DOHH2 (cell line): ENCODE data around the gene OSBPL3.

Source experiments
- H3F3A ChIP-seq: fragments of 200-600 bp; sonication (generic), shearing (Covaris generic); 2 replicates; pipeline ENCODE4 v1.6.0; 2016; ENCODE audit warnings: antibody characterized with exemption, mild to moderate bottlenecking; ENCODE audit not compliant: control insufficient read depth, insufficient read depth
- H3K27ac ChIP-seq: fragments of 200-600 bp; sonication (generic); 2 replicates; pipeline ENCODE4 v1.5.1; 2014; ENCODE audit warnings: low read depth, mild to moderate bottlenecking, low read length, moderate library complexity
- H3K27me3 ChIP-seq: fragments of 200-600 bp; sonication (generic); 2 replicates; pipeline ENCODE4 v1.6.1; 2014; ENCODE audit warnings: mild to moderate bottlenecking, low read length, mixed read lengths; ENCODE audit not compliant: control insufficient read depth
- H3K36me3 ChIP-seq: fragments of 200-600 bp; sonication (generic); 2 replicates; pipeline ENCODE4 v1.6.1; 2014; ENCODE audit warnings: mild to moderate bottlenecking, low read length, moderate library complexity, mixed read lengths; ENCODE audit not compliant: control insufficient read depth
- H3K4me1 ChIP-seq: fragments of 200-600 bp; sonication (generic); 2 replicates; pipeline ENCODE4 v1.6.1; 2014; ENCODE audit warnings: mild to moderate bottlenecking, low read length, mixed read lengths; ENCODE audit not compliant: control insufficient read depth
- H3K4me2 ChIP-seq: fragments of 200-600 bp; sonication (generic); 2 replicates; pipeline ENCODE4 v1.6.0; 2014; ENCODE audit warnings: mild to moderate bottlenecking, low read length, moderate library complexity
- H3K4me3 ChIP-seq: fragments of 200-600 bp; sonication (generic); 2 replicates; pipeline ENCODE4 v1.5.1; 2014; ENCODE audit warnings: mild to moderate bottlenecking, low read length, mixed read lengths
- H3K79me2 ChIP-seq: fragments of 200-600 bp; sonication (generic); 2 replicates; pipeline ENCODE4 v1.6.1; 2014; ENCODE audit warnings: mild to moderate bottlenecking, low read length, mixed read lengths; ENCODE audit not compliant: control insufficient read depth
- H3K9me2 ChIP-seq: fragments of 200-600 bp; sonication (generic); replicated peaks from 2 replicates; pipeline ENCODE4 v1.6.1; 2014; ENCODE audit warnings: mild to moderate bottlenecking, low read length, mixed read lengths; ENCODE audit not compliant: control insufficient read depth
- H3K9me3 ChIP-seq: fragments of 200-600 bp; sonication (generic); 2 replicates; pipeline ENCODE4 v1.6.1; 2014; ENCODE audit warnings: antibody characterized with exemption, low read length, mixed read lengths; ENCODE audit not compliant: control insufficient read depth, insufficient read depth
- H4K20me1 ChIP-seq: fragments of 200-600 bp; sonication (generic); 2 replicates; pipeline ENCODE4 v1.6.0; 2014; ENCODE audit warnings: low read depth, mild to moderate bottlenecking, antibody characterized with exemption, low read length, moderate library complexity; ENCODE audit not compliant: control insufficient read depth, insufficient read depth
- EZH2phosphoT487 ChIP-seq: fragments of 200-600 bp; sonication (generic); IDR thresholded peaks from 2 replicates; pipeline ENCODE4 v1.6.1; 2017; ENCODE audit warnings: borderline replicate concordance, mild to moderate bottlenecking, antibody characterized with exemption, low read length, moderate library complexity, mixed read lengths
- TF ChIP-seq, protein P1 (sequence below): fragments of 200-600 bp; sonication (generic); IDR thresholded peaks from one replicate; pipeline ENCODE4 v1.5.1; 2014; ENCODE audit warnings: antibody characterized with exemption, mild to moderate bottlenecking, low read depth, low read length; ENCODE audit not compliant: poor library complexity, severe bottlenecking

Gene OSBPL3

DNA sequence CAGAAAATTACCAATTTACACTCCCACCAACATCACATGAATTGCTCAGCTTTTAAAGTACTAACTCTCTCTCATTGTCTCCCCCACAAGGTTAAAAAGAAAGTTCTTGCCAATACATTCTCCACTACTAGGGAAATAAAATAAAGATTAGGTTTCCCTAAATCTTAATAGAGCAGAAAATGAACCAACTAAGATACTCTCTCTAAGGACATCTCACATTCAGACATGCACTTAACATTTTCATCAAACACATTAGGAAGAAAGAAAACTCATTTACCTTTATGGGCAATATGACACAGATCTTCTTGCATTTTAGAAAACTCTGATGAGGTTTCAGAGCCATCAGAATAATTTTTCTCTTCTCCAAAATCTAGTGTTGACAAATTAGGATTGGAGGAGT is 118.6 kb downstream of the OSBPL3 start:
- no peaks in the 10 kb centered on the region for H3K4me1 ChIP-seq
- no peaks in the 10 kb centered on the region for H3K79me2 ChIP-seq
- peaks cover 94% of the 10 kb centered on the region for H3K36me3 ChIP-seq
- no peaks in the 10 kb centered on the region for H3F3A ChIP-seq
- TF ChIP-seq, protein P1, sequence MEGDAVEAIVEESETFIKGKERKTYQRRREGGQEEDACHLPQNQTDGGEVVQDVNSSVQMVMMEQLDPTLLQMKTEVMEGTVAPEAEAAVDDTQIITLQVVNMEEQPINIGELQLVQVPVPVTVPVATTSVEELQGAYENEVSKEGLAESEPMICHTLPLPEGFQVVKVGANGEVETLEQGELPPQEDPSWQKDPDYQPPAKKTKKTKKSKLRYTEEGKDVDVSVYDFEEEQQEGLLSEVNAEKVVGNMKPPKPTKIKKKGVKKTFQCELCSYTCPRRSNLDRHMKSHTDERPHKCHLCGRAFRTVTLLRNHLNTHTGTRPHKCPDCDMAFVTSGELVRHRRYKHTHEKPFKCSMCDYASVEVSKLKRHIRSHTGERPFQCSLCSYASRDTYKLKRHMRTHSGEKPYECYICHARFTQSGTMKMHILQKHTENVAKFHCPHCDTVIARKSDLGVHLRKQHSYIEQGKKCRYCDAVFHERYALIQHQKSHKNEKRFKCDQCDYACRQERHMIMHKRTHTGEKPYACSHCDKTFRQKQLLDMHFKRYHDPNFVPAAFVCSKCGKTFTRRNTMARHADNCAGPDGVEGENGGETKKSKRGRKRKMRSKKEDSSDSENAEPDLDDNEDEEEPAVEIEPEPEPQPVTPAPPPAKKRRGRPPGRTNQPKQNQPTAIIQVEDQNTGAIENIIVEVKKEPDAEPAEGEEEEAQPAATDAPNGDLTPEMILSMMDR, result no peak
- TF ChIP-seq EZH2phosphoT487, result no peak
- no peaks in the 10 kb centered on the region for H3K9me3 ChIP-seq
- no peak overlapping the region for H3K4me2 ChIP-seq
- H3K27me3 ChIP-seq, result no peaks in the 10 kb centered on the region
- H3K9me2 ChIP-seq, result no peaks in the 10 kb centered on the region
- no peaks in the 10 kb centered on the region for H4K20me1 ChIP-seq
- no peak overlapping the region for H3K4me3 ChIP-seq
- H3K27ac ChIP-seq, result no peak overlapping the region

- H3K36me3 ChIP-seq, result peaks cover 93% of the 10 kb centered on the region
Observed at GRCh38 chr7:24860611-24861010, 119.4 kb downstream of the OSBPL3 start.

GRCh38 chr7:24858108-24858977 is 121.6 kb downstream of the OSBPL3 start:
- TF ChIP-seq, protein P1, result no peak
- TF ChIP-seq EZH2phosphoT487, result no peak

More at GRCh38 chr7:24860611-24861010, 119.4 kb downstream of the OSBPL3 start:
- Histone ChIP-seq H3K9me3 (no peaks in the 10 kb centered on the region), H3F3A (no peaks in the 10 kb centered on the region), H3K4me3 (no peak overlapping the region), H3K4me1 (no peaks in the 10 kb centered on the region), H3K79me2 (no peaks in the 10 kb centered on the region), H4K20me1 (no peaks in the 10 kb centered on the region), H3K27me3 (no peaks in the 10 kb centered on the region), H3K4me2 (no peak overlapping the region), H3K27ac (no peak overlapping the region), H3K9me2 (no peaks in the 10 kb centered on the region)
- no peak for TF ChIP-seq EZH2phosphoT487
- TF ChIP-seq, protein P1, result no peak

More at GRCh38 chr7:24858108-24858977, 121.6 kb downstream of the OSBPL3 start:
- Histone ChIP-seq H4K20me1 (no peaks in the 10 kb centered on the region), H3K9me3 (no peaks in the 10 kb centered on the region), H3F3A (no peaks in the 10 kb centered on the region), H3K27me3 (no peaks in the 10 kb centered on the region), H3K4me2 (no peak overlapping the region), H3K4me3 (no peak overlapping the region), H3K9me2 (no peaks in the 10 kb centered on the region), H3K4me1 (no peaks in the 10 kb centered on the region), H3K27ac (no peak overlapping the region), H3K79me2 (no peaks in the 10 kb centered on the region), H3K36me3 (peaks cover 89% of the 10 kb centered on the region)
